Measurements from ENCODE around the gene IER2.
"Not testable (repeated sequence)": the region's sequence is repeated elsewhere in the genome, so short reads cannot be mapped to it uniquely, and the experiment has no call there.

IER2 gene

DNA sequence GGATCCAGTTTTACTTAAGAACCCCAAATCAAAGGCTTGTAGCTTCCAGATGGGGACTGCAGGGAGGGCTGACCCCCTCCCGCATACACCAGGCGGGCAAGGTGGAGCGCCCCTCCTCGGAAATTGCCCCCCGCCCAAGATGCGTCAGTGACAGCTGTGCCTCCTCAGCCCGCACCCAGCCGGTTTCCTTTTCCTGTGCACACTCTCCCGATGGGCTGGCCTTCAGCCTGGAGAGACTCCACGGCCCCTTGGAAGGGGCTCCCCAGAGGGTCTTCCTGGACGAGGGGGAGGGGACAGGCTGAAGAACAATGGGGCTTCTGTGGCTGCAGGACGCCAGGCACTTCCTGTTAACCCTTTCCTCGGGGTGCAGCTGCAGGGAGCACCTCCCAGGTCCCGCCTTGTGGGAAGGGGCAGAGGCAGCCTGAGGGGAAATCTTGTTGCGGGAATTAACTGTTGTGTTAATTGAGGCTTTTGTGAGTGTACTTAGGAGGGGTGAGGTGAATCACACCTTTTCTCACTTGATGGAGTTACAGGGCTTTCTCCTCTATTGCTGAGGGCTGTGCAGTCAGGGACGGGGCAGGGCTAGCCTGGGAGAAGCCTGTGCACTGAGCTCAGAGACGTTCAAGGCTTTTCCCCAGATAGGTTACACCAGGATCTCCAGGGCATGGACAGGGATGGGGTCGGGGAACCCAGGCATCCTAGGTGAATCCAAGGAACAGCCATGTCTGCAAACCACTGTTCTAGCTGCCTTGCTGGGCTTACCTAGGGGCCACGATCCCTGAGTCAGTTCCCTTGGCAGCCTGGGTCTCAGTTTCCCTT is 14.3 kb downstream of the IER2 start:
- no peak for DNase-seq (ENCODE audit: low read depth)

DNA sequence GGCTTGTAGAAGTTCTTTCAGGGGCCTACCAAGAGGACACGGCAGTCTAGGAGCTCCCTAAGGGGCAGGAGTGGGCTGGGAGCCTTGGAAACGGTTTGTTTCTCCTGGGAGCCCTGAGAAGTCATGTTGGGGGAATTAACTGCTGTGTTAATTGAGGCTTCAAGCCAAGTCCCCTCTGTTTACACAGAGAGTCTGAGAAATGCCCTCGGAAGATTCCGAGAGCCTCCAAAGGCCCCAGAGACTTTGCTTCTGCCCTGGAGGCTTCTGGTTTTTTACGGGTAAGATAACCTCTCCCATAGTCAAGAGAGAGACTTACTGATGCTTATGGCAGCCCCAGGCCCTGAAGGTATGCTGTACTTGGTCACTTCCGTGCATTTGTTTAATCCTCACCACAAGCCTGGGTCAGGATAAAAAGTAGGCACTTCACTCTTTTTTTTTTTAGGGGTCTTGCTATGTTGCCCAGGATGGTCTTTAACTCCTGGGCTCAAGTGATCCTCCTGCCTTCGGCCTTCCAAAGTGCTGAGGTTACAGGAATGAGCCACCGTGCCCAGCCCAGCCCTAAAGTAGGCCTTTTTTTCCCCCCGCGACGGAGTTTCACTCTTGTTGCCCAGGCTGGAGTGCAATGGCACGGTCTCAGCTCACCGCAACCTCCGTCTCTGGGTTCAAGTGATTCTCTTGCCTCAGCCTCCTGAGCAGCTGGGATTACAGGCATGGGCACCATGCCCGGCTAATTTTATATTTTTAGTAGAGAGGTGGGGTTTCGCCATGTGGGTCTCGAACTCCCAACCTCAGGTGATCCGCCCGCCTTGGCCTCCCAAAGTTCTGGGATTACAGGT is 15.2 kb downstream of the IER2 start:
- DNase-seq (ENCODE audit: low read depth), result no peak

DNA sequence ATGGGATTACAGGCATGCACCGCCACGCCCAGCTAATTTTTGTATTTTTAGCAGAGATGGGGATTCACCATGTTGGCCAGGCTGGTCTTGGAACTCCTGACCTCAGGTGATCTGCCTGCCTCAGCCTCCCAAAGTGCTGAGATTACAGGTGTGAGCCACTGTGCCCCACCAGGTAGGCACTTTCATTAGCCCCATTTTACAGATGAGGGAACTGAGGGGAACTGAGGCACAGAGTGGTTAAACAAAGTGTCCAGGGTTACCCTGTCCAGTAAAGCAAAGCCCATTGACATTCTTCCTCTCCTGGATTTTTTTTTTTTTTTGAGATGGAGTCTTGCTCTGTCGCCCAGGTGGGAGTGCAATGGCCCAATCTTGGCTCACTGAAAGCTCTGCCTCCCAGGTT is 15.9 kb downstream of the IER2 start:
- DNase-seq (ENCODE audit: low read depth), result not testable (repeated sequence)

DNA sequence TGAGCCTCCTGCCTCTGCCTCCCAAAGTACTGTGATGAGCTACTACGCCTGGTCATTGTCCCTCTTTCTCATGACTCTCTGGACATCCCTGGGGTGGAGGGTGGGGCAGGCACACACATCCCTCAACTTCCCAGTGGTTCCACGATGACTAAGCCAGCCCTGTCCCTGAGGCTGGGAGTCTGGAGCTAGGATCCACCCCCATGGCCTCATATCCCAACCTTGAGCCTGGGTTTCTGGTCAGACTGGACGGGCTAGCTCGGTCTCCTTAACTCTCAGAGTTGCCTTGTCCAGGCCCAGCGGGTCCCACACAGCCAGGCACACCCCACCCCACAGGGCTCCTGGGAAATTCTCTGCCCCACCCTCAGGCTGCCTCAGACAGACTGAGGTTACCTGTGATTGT is 19.6 kb downstream of the IER2 start:
- no peak for DNase-seq (ENCODE audit: low read depth)

DNA sequence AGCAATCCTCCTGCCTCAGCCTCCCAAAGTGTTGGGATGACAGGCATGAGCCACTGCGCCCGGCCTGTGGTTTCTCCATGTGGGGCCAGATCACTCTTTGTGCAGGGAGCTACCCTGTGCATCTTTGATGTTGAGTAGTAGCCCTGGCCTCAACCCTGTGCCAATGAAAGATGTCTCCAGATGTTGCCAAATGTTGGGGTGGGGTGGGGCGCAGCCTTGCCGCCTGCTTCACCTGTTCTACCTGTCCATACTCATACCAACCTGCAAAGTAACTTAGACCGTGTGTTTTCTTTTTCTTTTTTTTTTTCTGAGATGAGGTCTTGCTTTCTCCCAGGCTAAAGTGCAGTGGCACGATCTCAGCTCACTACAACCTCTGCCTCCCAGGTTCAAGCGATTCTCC is 20.9 kb downstream of the IER2 start:
- no peak for DNase-seq (ENCODE audit: low read depth)

DNA sequence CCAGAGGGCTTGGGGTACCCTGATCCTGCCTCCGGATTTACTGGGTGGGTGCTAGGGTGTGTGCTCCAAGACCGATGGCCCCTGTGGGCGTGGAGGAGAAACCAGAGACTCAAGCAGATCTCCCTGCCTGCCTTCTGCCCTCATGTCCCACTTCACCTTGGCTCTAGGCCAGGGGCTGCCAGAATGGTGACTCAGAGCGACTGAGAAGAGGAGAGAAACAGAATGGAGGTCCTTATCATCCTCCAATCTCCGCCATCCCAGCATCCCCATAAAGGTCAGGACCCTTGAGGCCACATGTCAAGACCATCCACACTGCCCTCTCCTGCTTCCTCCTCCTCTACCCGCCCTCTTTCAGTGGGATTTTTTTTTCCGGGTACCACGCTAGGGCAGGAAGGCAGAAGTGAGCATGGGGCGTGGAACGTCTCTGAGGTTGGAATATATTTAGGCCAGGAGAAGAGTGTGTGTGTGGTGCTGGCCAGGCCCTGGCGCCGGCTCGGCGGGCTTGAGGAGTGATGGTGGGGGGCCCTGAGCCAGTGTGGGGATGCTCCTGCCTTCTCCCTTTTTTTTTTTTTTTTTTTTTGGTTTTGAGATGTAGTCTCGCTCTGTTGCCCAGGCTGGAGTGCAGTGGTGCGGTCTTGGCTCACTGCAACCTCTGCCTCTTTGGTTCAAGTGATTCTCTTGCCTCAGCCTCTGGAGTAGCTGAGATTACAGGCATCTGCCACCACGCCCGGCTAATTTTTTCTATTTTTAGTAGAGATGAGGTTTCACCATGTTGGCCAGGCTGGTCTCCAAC is 22.3 kb downstream of the IER2 start:
- DNase-seq (ENCODE audit: low read depth), result peak; percentile 65

DNA sequence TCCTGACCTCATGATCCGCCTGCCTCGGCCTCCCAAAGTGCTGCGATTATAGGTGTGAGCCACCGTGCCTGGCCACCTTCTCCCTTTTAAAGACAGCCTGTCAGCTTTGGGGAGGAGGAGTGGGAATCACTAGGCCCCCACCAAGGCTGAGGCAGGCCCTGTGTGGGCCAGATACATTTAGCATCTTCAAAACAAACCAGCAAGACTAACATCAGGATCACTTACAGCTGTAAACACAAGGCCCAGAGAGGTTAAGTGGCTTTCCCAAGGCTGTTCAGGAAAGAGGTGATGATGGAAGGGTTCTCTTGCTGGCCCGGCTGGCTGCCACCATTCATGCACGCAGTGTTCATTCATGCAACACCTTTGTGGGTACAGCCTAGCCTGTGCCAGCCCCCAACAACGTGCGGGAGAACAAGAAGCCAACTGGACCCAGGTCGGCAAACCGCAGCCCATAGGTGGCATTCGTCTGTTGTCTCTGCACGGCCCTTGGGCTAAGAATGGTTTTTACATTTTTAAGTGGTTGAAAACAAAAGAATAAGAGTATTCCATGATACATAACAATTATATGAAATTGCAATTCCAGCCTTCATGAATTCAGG is 23.0 kb downstream of the IER2 start:
- DNase-seq (ENCODE audit: low read depth), result no peak

DNA sequence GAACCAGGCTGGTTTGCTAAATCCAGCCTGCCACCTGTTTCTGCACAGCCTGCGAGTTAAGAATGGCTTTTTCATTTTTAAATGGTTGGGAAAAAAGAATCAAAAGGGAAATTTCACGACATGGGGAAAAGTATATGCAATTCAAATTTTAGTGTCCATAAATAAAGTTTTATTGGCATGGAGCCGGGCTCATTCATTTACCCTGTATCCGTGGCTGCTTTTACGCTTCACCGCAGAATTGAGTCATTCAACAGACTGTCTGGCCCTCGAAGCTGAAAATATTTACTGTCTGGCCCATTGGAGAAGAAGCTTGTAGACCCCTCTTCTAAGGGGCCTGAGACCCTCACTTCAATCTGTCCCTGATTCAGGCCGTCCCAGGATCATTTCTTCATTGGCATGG is 26.1 kb downstream of the IER2 start:
- no peak for DNase-seq (ENCODE audit: low read depth)

DNA sequence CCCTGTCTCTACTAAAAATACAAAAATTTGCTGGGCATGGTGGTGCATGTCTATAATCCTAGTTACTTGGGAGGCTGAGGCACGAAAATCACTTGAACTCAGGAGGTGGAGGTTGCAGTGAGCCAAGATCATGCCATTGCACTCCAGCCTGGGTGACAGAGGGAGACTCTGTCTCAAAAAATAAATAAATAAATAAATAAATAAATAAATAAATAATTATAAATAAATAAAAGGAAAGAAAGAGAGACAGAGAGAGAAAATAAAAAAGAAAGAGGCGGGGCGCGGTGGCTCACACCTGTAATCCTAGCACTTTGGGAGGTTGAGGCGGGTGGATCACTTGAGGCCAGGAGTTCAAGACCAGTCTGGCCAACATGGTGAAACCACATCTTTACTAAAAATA is 27.4 kb downstream of the IER2 start:
- DNase-seq (ENCODE audit: low read depth), result not testable (repeated sequence)

DNA sequence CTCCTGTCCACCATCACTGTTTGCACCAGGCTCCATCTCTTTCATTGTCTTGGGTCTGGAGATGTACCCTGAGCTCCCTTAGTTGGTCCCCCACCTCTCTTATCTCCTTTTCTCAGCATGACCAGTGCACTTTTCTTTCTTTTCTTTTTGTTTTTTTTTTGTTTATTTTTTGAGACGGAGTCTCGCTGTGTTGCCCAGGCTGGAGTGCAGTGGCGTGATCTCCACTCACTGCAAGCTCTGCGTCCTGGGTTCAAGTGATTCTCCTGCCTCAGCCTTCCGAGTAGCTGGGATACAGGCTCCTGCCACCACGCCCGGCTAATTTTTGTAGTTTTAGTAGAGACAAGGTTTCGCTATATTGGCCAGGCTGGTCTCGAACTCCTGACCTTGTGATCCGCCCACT is 28.1 kb downstream of the IER2 start:
- DNase-seq (ENCODE audit: low read depth), result not testable (repeated sequence)

DNA sequence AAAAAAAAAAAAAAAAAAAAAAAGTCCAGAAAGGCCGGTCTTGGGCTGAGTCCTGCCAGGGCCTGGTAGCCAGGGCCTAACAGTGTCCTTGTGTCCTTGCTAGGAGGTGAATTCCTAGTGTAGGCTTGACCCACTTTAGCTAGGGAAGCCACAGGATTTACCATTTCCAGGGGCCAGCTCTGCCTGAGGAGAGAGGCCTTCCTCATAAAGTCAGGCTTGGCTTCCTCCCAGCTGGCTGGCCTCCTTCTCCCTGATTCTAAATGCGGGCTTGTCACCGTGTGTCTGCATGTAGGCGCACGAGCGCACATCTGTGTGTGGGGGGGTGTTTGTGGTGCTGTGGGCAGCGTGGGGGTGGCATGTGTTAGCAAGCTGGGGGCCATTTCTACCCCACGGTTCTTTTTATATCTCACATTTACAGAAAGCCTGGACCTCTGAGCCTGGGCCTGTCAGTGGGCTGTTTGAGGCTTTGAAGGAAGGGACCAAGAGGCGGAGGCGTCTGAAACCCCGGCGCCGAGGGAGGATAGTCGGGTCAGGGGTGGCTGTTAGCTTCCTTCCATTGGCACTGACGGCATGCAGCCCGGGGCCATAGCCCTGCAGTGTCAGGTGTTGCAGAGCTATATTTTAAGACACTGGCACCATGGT is 31.7 kb downstream of the IER2 start:
- DNase-seq (ENCODE audit: low read depth), result peak; percentile 46

DNA sequence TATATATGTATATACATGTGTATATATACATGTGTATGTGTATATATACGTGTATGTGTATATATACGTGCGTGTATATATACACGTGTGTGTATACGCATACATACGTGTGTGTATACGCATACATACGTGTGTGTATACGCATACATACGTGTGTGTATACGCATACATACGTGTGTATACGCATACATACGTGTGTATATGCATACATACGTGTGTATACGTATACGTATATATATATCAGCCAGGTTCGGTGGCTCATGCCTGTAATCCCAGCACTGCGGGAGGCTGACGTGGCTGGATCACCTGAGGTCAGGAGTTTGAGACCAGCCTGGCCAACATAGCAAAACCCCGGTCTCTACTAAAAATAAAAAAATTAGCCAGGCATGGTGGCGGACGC is 34.7 kb downstream of the IER2 start:
- DNase-seq (ENCODE audit: low read depth), result not testable (repeated sequence)

DNA sequence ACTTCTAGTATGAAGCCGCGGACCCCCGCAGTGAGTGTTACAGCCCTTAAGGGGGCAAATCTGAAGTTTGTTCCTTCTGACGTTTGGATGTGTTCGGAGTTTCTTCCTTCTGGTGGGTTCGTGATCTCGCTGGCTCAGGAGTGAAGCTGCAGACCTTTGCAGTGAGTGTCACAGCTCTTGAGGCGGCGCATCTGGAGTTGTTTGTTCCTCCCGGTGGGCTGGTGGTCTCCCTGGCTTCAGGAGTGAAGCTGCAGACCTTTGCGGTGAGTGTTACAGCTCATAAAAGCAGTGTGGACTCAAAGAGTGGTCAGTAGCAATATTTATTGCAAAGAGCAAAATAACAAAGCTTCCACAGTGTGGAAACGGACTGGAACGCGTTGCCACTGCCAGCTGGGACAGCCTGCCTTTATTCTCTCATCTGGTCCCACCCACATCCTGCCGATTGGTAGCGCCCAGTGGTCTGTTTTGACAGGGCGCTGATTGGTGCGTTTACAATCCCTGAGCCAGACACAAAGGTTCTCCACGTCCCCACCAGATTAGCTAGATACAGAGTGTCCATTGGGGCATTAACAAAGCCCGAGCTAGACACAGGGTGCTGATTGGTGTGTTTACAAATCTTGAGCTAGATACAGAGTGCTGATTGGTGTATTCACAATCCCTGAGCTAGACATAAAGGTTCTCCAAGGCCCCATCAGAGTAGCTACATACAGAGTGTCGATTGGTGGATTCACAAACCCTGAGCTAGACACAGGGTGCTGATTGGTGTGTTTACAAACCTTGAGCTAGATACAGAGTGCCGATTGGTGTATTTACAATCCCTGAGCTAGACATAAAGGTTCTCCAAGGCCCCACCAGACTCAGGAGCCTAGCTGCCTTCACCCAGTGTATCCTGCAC is 35.8 kb downstream of the IER2 start:
- DNase-seq (ENCODE audit: low read depth), result not testable (repeated sequence)

DNA sequence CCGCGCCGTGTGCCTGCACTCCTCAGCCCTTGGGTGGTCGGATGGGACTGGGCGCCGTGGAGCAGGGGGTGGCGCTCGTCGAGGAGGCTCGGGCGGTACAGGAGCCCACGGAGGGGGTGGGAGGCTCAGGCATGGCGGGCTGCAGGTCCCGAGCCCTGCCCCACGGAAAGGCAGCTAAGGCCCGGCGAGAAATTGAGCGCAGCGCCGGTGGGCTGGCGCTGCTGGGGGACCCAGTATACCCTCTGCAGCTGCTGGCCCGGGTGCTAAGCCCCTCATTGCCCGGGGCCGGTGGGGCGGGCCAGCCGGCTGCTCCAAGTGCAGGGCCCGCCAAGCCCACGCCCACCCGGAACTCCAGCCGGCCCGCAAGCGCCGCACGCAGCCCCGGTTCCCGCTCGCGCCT is 36.5 kb downstream of the IER2 start:
- not testable (repeated sequence) for DNase-seq (ENCODE audit: low read depth)

DNA sequence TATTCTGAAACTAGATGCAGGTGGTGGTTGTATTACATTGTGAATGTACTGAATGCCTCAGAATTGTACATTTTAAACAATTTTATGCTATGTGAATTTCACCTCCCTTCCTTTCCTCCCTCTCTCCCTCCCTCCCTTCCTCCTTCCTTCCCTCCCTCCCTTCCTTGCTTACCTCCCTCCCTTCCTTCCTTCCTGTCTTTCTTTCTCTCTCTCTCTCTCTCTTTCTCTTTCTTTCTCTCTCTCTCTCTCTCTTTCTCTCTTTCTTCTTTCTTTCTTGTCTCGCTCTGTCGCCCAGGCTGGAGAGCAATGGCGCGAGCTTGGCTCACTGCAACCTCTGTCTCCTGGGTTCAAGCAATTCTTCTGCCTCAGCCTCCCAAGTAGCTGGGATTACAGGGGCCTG is 37.2 kb downstream of the IER2 start:
- DNase-seq (ENCODE audit: low read depth), result no peak

DNA sequence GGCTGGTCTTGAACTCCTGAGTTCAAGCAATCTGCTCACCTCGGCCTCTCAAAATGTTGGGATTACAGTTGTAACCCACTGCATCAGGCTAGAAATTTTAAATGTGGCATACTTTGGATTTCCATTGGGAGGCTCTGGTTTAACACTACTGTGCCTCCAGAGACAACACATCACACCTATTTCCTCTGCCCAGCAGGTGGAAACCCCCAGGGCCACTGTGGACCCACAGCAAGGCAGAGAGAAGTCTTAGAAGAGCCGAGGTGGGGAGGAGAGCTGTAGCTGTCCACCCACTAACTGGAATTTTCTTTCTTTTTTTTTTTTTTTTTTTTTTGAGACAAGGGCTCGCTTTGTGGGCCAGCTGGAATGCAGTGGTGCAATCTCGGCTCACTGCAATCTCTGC is 39.4 kb downstream of the IER2 start:
- DNase-seq (ENCODE audit: low read depth), result no peak

DNA sequence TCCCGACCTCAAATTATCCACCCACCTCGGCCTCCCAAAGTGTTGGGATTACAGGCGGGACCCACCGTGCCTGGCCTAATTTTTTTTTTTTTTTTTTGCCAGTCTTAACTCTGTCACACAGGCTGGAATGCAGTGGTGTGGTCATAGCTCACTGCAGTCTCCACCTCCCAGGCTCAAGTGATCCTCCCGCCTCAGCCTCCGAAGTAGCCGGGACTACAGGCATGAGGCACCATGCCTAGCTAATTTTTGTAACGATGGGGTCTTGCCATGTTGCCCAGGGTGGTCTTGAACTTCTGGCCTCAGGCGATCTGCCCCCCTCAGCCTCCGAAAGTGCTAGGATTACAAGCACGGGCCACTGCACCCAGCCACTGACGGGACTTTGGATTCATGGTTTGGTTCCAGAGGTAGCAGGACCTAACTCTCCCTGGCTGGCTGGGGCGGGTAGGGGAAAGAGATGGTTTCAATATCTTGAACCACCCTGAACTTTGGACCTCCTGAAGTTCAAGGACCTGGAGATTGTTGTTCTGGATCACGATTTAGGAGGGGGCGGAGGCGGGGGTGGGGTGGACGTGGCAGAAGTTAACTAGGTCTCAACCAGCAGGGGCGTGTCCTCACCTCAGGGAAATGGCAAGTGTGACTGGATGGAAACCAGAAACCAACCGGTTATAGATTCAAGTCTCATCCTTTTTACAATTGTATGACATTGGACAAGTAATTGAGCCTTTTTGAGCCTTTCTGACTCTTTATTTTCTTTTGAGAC is 40.8 kb downstream of the IER2 start:
- DNase-seq (ENCODE audit: low read depth), result no peak

DNA sequence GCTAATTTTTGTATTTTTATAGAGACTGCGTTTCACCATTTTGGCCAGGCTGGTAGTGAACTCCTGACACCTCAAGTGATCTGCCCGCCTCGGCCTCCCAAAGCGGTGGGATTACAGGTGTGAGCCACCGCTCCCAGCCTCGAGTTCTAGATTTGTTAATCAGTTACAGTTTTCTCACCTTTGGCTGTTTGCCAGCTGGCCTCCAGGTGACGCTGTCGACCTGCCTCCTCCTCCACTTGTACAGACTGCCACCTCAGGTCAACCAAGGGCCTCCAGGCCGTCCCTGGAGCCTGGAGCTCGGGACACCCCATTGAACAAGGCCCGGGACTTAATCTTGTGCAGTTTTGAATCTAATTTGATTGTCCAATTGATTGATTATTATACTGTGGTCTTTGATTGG is 45.5 kb downstream of the IER2 start:
- DNase-seq (ENCODE audit: low read depth), result no peak

DNA sequence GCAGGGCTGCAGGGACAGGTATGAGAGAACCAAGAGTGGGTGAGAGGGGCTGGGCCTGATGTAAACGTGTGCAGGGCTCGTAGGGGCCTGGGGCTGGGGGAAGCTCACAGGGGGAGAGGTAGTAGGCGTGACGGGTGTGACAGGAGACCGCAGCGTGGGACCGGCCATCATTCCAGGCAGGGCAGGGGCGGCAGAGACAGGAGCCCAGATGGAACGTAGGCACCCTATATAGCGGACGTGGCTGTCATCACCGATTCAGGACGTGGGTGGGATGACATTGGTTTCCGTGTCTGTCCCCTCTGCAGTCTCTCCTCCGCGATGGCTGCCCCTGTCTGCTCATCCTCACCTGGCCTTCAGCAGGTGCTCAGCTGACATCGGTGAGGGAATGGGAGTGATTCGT is 48.4 kb downstream of the IER2 start:
- DNase-seq (ENCODE audit: low read depth), result no peak

DNA sequence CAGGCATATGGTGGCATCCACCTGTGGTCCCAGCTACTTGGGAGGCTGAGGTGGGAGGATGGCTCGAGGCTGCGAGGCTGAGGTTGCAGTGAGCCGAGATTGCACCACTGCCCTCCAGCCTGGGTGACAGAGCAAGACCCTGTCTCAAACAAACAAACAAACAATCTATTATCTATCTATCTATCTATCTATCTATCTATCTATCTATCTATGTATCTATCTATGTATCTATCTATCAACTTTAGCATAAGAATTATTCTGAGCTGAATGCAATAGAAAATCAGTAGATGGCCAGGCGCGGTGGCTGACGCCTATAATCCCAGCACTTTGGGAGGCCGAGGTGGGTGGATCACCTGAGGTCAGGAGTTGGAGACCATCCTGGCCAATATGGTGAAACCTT is 51.9 kb downstream of the IER2 start:
- not testable (repeated sequence) for DNase-seq (ENCODE audit: low read depth)

Data from stimulated activated CD8-positive, alpha-beta memory T cell treated with anti-CD3 and anti-CD28 coated beads, Interleukin-12 subunit alpha, Interleukin-12 subunit beta, amount 100 ng/mL, for 4 hours (primary cell).